Stimulated activated naive CD4-positive, alpha-beta T cell (primary cell): ENCODE measurements around the gene GRAMD4.

Experiments
- DNase-seq, 6 experiments: peaks; one replicate each; lab custom pipeline; 2025; lab: John Stamatoyannopoulos, UW

The GRAMD4 gene

GRCh38 chr22:46672731-46673130 lies 52.5 kb downstream of the GRAMD4 start:
- no peak for DNase-seq

- DNase-seq: no peak
These were observed 53.0 kb downstream of the GRAMD4 start for GRCh38 chr22:46673205-46673604.

GRCh38 chr22:46673662-46674236 lies 53.6 kb downstream of the GRAMD4 start:
- DNase-seq: peak in 2 of 6 experiments; percentile 44 to 45

GRCh38 chr22:46674367-46674781 lies 54.2 kb downstream of the GRAMD4 start:
- peak; percentile 73 to 87 (median 82) for DNase-seq

- DNase-seq: peak in 1 of 6 experiments; percentile 33
These were observed 54.7 kb downstream of the GRAMD4 start for GRCh38 chr22:46674906-46675305.

GRCh38 chr22:46675479-46675878 lies 55.3 kb downstream of the GRAMD4 start:
- DNase-seq: no peak

- no peak for DNase-seq
These were observed 55.8 kb downstream of the GRAMD4 start for GRCh38 chr22:46675938-46676337.

- DNase-seq: no peak
These were observed 56.3 kb downstream of the GRAMD4 start for GRCh38 chr22:46676479-46676878.

- no peak for DNase-seq
These were observed 56.7 kb downstream of the GRAMD4 start for GRCh38 chr22:46676881-46677280.

- DNase-seq: no peak
These were observed 57.3 kb downstream of the GRAMD4 start for GRCh38 chr22:46677323-46678002.

GRCh38 chr22:46678003-46678657 lies 57.9 kb downstream of the GRAMD4 start:
- peak in 1 of 6 experiments; percentile 4 for DNase-seq

GRCh38 chr22:46678785-46679700 lies 58.9 kb downstream of the GRAMD4 start:
- no peak for DNase-seq

- no peak for DNase-seq
These were observed 59.6 kb downstream of the GRAMD4 start for GRCh38 chr22:46679706-46680269.

GRCh38 chr22:46681010-46681409 lies 60.8 kb downstream of the GRAMD4 start:
- DNase-seq: peak in 2 of 6 experiments; percentile 9 to 14

- no peak for DNase-seq
These were observed 62.0 kb downstream of the GRAMD4 start for GRCh38 chr22:46682011-46682731.

GRCh38 chr22:46684706-46685105 lies 64.5 kb downstream of the GRAMD4 start:
- no peak for DNase-seq

GRCh38 chr22:46686221-46687047 lies 66.2 kb downstream of the GRAMD4 start:
- DNase-seq: no peak

- no peak for DNase-seq
These were observed 66.9 kb downstream of the GRAMD4 start for GRCh38 chr22:46687048-46687444.

- DNase-seq: no peak
These were observed 67.3 kb downstream of the GRAMD4 start for GRCh38 chr22:46687460-46687859.

- no peak for DNase-seq
These were observed 68.8 kb downstream of the GRAMD4 start for GRCh38 chr22:46688949-46689348.
